GM21619 (cell line): ENCODE measurements around the gene CKLF.
A peak's percentile ranks its signal among the peaks of the same experiment; 100 is the strongest.
"Not testable (repeated sequence)": the region's sequence is repeated elsewhere in the genome, so short reads cannot be mapped to it uniquely, and the experiment has no call there.

Experiments used
- ATAC-seq: cut with Tn5 transposase; IDR thresholded peaks from one replicate; pipeline ENCODE4 v1.9.1; 2021; ENCODE audit not compliant: unreplicated experiment

The CKLF gene

GRCh38 chr16:66566051-66566901 lies 13.9 kb downstream of the CKLF start, which contains the start of gene CMTM1:
Gene CMTM1 (plus strand): TSS chr16:66566439. CDS start chr16:66566514, 75 bp downstream.
- no peak for ATAC-seq

GRCh38 chr16:66567270-66567669 lies 14.9 kb downstream of the CKLF start:
- ATAC-seq = not testable (repeated sequence)

GRCh38 chr16:66568355-66568754 lies 16.0 kb downstream of the CKLF start:
- no peak for ATAC-seq

DNA sequence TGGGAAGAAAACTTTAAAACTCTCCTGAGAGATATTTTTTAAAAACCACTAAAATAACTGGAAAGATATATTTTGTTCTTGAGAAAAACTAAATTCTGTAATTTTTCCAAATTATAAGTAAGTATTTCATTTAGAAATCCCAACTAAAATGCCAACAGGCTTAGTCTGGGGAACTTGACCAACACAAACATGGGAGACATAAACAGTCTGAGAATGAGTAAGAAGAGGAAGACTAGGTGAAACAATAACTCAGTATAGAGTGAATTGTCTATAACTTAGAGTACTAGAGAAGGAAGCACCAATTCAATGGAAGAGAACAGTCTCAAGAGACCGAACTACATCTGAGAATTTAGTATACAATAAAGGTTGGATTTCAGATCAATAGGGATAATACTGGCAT lies 16.8 kb downstream of the CKLF start:
- ATAC-seq = no peak

GRCh38 chr16:66569827-66570405 lies 17.5 kb downstream of the CKLF start:
- ATAC-seq = no peak

DNA sequence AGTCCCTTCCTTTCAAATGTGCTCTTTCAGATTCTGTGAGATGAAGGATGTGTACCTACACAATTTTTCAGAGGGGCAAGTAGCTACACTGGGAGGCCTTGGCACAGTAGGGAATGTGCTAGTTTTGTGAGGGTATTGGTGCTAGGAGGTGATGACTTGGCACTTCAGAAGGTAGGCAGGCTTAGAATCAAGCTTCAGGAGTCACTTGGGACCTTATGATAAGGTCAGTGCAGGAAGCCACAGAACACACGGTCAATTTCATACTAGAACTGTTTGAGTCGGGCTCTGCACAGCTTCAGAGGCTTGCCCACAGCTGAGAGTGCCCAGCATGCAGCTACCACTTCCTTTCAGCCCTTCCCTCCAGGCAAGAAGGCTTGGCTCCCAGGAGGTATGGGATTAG lies 20.0 kb downstream of the CKLF start:
- ATAC-seq = no peak

DNA sequence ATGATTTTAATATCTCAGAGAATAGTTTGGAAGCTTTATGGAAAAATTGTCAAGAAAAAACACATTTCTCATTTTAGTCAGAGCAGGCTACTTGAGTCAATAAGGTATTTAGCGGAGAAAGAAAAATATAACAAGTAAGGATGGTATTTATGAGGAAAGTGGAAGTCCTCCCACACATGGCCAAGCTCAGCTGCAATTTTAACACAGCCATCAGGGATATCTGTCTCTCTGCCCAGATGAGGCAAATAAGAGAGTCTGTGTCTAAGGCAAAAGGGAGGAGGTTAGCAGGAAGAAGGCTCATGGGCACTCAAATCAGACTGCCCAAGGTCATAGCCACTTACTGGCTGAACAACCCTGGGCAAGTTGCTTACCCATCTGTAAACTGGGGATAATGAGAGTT lies 21.7 kb downstream of the CKLF start:
- ATAC-seq = no peak

DNA sequence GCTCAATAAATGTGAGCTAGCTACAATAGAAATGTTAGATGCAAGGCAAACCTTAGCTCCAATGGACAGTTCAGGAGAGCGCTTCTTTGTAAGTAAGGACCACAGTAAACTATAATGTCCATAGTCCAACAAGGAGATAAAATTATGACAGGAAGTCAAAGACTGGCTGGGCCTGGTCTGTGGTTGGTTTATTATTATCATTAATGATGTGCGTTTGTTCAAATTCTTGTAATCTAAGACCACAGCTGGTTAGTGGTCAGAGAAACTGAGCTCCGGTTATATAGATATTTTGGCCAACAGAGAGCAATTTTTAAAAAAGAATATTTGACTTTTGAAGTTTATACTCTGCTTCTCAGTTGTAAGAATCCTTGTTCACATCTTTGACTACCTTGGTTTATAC lies 22.2 kb downstream of the CKLF start:
- no peak for ATAC-seq

DNA sequence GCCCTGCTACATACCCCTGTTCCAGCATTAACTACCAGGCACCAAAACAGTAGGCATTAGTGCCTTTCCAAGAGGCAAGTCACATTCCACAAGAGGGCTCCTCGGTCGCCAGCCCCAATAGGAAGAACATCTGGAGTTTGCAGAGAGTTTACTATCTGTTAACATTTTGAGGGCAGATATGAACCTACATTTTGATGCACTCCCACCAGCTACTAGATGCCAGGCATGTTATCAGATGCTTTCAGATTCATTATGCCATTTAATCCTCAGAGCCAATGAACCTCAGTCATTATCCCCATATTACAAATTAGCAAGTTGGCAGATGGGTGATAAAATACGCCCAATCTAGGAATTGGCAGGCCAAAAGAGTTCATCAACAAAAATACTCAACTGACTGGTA lies 22.7 kb downstream of the CKLF start:
- no peak for ATAC-seq

DNA sequence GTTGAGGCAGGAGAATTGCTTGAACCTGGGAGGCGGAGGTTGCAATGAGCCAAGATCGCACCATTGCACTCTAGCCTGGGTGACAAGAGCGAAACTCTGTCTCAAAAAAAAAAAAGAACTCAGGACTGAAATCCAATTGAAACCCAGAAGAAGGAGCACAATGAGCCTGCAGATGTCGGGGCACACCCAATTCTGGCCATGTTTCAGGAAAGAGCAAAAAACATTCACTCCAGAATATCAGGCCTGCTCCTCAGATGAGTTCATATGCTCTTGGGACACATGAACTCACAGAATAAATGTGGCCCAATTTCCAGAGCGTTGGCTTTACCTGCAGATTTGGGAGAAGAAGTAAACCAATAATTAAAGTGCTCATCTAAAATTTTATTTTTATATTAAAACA lies 23.9 kb downstream of the CKLF start:
- no peak for ATAC-seq

DNA sequence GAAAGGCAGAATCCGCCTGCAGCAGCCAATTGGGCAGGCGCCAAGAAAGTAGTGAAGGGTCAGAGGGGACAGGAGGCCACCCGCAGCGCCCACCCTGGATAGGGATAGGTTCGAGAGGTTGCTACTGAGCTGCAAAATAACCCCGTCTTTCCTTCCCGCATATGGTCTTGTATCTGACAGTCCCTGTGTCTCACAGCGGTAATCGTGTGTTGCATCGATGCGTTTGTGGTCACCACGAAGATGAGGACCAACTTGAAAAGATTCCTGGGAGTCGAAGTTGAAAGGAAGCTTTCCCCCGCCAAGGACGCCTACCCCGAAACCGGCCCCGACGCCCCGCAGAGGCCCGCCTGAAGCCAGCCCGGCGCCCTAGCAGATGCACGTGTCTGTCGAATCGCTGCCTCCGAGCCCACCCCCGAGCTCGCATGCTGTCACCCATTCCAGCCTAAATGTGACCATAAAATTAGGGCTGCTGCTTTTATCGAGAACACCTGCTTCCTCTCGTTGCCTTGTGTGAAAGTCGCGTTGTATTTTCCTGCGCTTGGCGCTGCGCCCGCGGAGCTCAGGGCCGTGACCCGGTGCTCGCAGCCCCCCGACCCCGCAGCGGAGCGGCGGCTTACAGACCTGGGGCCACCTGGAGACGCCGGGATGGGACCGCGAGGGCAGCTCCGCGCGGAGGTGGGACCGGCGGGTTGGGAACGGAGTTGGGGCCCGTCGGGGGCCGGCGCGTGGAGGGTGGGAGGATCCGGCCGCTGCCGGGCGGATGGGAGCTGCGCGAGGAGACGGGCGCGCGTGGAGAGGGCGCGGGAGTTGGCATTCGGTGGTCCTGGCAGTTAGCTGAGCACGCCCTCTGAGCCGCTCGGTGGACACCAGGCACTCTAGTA lies 26.5 kb downstream of the CKLF start, which contains the start of gene CMTM2:
TSS of gene CMTM2 (plus strand) at position 813 of the 881 bp plus-strand sequence. CDS start 145 bp downstream, outside the sequence.
- ATAC-seq = no peak

DNA sequence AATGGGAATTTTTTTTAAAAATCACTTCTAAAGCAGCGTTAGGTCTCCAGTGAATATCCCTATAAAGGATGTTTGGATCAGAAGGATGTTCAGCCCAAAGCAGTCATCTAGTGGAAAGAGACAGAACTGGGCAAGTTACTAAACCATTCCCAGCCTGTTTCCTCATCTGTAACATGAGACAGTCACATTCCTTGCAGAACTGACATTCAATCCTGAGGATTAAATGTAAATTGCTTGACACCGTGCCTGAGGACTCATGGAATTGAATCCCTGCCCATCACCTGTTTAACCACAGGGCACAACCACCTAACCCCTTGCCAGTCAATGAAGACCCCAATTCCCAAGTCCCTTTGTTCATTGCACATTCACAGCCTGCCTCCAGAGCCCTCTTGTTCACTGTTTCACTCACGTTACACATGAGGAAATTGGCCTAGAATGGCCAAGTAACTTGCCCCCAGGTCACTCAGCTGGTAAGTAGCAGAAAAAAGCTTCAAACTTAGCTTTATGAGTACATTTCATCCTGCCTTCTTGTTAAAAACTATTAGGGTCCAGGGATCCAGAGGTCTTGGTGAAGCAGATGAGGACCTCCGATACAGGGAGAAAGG lies 28.3 kb downstream of the CKLF start:
- no peak for ATAC-seq

DNA sequence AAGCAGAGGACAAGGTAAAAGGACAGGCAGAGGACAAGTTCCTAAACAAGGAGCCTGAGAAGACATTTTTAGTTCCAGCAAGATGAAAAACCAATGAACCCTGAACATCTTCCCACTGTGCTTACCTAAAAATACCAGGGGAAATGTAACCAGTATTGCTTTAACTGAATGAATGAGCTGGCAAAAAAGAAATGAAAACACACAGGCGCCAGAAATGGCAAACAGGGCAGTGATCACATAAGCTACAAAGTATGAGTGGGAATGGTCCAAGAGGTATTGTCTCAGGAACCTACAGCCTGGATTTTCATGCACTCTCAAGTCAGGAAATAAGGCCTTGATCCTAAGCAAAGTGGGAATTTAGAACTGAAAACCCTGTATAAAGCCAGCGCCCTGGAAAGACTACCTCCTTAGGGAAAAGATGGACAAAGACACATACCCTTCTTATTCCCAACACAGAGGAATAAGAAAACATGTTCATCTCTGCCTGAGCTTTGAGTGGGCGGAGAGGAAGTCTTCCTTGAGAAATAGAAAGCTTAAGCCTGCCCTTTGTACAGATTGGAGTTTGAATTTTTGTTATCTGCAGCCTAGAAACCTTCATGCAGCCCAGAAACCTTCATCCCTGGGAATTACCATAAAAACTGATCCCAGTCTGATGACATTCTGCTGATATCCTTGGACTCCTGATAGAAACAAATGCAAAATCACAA lies 29.0 kb downstream of the CKLF start:
- ATAC-seq = no peak

GRCh38 chr16:66585481-66586239 lies 33.3 kb downstream of the CKLF start:
- no peak for ATAC-seq

DNA sequence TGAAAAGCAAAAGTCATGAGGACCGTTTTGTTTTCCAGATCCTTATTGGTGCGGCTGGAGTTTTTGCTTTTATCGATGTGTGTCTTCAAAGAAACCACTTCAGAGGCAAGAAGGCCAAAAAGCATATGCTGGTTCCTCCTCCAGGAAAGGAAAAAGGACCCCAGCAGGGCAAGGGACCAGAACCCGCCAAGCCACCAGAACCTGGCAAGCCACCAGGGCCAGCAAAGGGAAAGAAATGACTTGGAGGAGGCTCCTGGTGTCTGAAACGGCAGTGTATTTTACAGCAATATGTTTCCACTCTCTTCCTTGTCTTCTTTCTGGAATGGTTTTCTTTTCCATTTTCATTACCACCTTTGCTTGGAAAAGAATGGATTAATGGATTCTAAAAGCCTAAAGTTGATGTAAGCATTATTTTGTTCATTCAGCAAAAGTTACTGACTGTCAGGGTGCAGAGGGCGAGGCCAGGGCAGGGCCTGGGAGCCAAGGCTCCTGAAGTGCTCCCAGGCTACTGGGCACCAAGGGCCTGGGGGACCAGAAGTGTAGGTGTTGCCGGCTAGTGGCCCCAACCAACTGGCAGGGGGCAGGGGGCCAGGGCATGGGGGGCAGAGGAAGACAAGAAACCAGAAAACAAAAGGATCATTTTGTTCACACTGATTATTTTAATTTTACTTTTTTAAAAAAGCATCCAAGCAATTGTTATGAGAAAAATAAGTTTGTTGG lies 35.7 kb downstream of the CKLF start:
- ATAC-seq = no peak

- ATAC-seq = peak; percentile 88
These were observed 36.8 kb downstream of the CKLF start for GRCh38 chr16:66588981-66589713.

DNA sequence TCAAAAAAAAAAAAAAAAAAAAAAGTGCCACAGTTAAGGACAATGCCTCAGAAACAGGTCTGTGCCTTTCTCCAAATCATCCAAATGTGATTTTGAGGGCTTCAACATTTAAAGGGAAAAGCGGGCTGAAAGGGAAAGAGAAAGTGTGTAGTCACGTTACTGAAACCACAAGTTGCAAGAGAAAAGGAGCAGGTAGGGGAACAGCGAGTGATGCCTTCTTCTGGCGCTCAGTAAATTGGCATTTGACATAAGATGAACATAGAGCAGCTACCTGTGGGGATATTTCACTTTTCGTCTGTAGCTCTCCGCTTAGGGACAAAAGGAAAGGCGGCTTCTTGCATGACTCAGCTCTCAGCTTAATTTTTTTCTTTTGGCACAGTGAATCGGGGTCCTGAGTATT lies 37.9 kb downstream of the CKLF start:
- ATAC-seq = no peak

- ATAC-seq = no peak
These were observed 38.6 kb downstream of the CKLF start for GRCh38 chr16:66591018-66591417.
